K562 (cell line): ENCODE data around the gene HINT3. TPM values are rescaled to one million over a fixed set of nuclear protein-coding genes. Genes with fewer than 3 reads are reported as not detected.

Experiments
- ATAC-seq: fragments of 200-7000 bp; cut with Tn5 transposase; 3 replicates; pipeline ENCODE4 v1.9.1; 2020; ENCODE audit warnings: moderate library complexity
- BruUV-seq: library from RNA; stranded (reverse); fragments of 400-500 nt; replicated peaks from 2 replicates; lab custom pipeline; 2021; lab: Mats Ljungman, UMichigan
- CTCF ChIA-PET: fragments of 300-600 bp; formaldehyde crosslinking; extraction: SDS; loops from one replicate; lab custom pipeline; 2021; ENCODE audit warnings: low intra/inter-chr PET ratio; lab: Yijun Ruan, JAX
- POLR2A ChIA-PET: fragments of 300-600, 350-650 bp; sonication (Branson Sonifier 250); formaldehyde crosslinking; extraction: SDS; loops from one replicate; lab custom pipeline; 2021; ENCODE audit warnings: antibody characterized with exemption, inconsistent platforms; lab: Yijun Ruan, JAX
- DNase-seq, 4 experiments: peaks; one replicate each; pipeline versions ENCODE4 v3.0.0 to v3.0.0-alpha.2; 2011 to 2018; ENCODE audit warnings: low spot score in 3 of 4, mixed read lengths in 3 of 4; ENCODE audit errors: extremely low read depth in 1 of 4
- FAIRE-seq: peaks from 2 replicates; lab custom pipeline; 2011; peaks lifted over from hg19 to GRCh38; lab: Jason Lieb, UNC
- H2AFZ ChIP-seq: 2 replicates; pipeline ENCODE4 v1.6.0; 2011; ENCODE audit warnings: low read depth, low read length, control low read depth, inconsistent platforms
- H3K27ac ChIP-seq: fragments of 200-600 bp; 3 replicates; pipeline ENCODE4 v1.8.0; 2011; ENCODE audit warnings: low read depth, mild to moderate bottlenecking, control low read depth, inconsistent platforms, low read length, moderate library complexity, mixed read lengths; ENCODE audit errors: extremely low read depth
- H3K27me3 ChIP-seq, 2 experiments: fragments of 300-600 bp in 1 of 2; 2 replicates in 1 of 2; 3 replicates in 1 of 2; pipeline versions ENCODE4 v1.6.0 to v1.8.0; 2011; ENCODE audit warnings: inconsistent platforms in 2 of 2, low read length in 2 of 2, mild to moderate bottlenecking in 1 of 2, mixed read lengths in 1 of 2, moderate library complexity in 1 of 2; ENCODE audit not compliant: control insufficient read depth in 2 of 2, insufficient read depth in 2 of 2
- H3K36me3 ChIP-seq: fragments of 300-600 bp; 3 replicates; pipeline ENCODE4 v1.8.0; 2011; ENCODE audit warnings: mild to moderate bottlenecking, low read length, inconsistent platforms; ENCODE audit not compliant: control insufficient read depth, insufficient read depth
- H3K4me1 ChIP-seq, 2 experiments: fragments of 200-600 bp in 1 of 2; replicated peaks in 1 of 2; 2 replicates in 1 of 2; 3 replicates in 1 of 2; pipeline versions ENCODE4 v1.5.1 to v1.8.0; 2011; ENCODE audit warnings: inconsistent platforms in 2 of 2, low read length in 2 of 2, mild to moderate bottlenecking in 1 of 2, mixed read lengths in 1 of 2, moderate library complexity in 1 of 2; ENCODE audit not compliant: control insufficient read depth in 2 of 2, insufficient read depth in 2 of 2
- H3K4me2 ChIP-seq: 2 replicates; pipeline ENCODE4 v1.6.1; 2011; ENCODE audit warnings: low read length, control low read depth, inconsistent platforms, mixed read lengths; ENCODE audit not compliant: insufficient read depth
- H3K4me3 ChIP-seq: fragments of 200-600 bp; sonication (generic), shearing (Covaris generic); 2 replicates; pipeline ENCODE4 v1.5.1; 2016; ENCODE audit warnings: control low read depth, inconsistent platforms
- H3K79me2 ChIP-seq: fragments of 200-600 bp; 3 replicates; pipeline ENCODE4 v1.8.0; 2011; ENCODE audit warnings: low read length, inconsistent platforms; ENCODE audit not compliant: control insufficient read depth, insufficient read depth
- H3K9ac ChIP-seq, 2 experiments: 2 replicates each; pipeline versions ENCODE4 v1.6.0 to v1.6.1; 2011; ENCODE audit warnings: low read depth in 2 of 2, low read length in 2 of 2, control low read depth in 1 of 2, inconsistent platforms in 1 of 2, mild to moderate bottlenecking in 1 of 2, mixed read lengths in 1 of 2; ENCODE audit not compliant: insufficient read depth in 1 of 2
- H3K9me1 ChIP-seq: one replicate; pipeline ENCODE4 v1.6.0; 2011; ENCODE audit warnings: inconsistent platforms, mild to moderate bottlenecking, low read length, moderate library complexity; ENCODE audit not compliant: control insufficient read depth, insufficient read depth
- H3K9me3 ChIP-seq: replicated peaks from 2 replicates; pipeline ENCODE4 v1.5.1; 2011; ENCODE audit warnings: low read depth, low read length, inconsistent platforms; ENCODE audit not compliant: control insufficient read depth, insufficient read depth
- H4K20me1 ChIP-seq: replicated peaks from 2 replicates; pipeline ENCODE4 v1.6.1; 2011; ENCODE audit warnings: low read length, inconsistent platforms, mixed read lengths; ENCODE audit not compliant: control insufficient read depth, insufficient read depth
- ARID2 ChIP-seq: fragments of 450-650 bp; IDR thresholded peaks from 2 replicates; pipeline ENCODE4 v1.6.1; 2017; ENCODE audit warnings: antibody characterized with exemption, mild to moderate bottlenecking
- MECOM ChIP-seq: fragments of 250-450 bp; sonication (Bioruptor Pico); IDR thresholded peaks from 2 replicates; pipeline ENCODE4 v1.8.0; 2022; ENCODE audit warnings: inconsistent platforms
- NR1H2 ChIP-seq: sonication (generic); formaldehyde crosslinking; IDR thresholded peaks from 2 replicates; pipeline ENCODE4 v1.4.0; 2020; ENCODE audit warnings: mild to moderate bottlenecking, missing genetic modification reagents
- NUFIP1 ChIP-seq: fragments of 450-650 bp; IDR thresholded peaks from 2 replicates; pipeline ENCODE4 v1.6.1; 2018; ENCODE audit not compliant: partially characterized antibody
- RBM25 ChIP-seq: fragments of 200-400 bp; formaldehyde crosslinking; IDR thresholded peaks from 2 replicates; pipeline ENCODE4 v1.6.1; 2018; ENCODE audit warnings: low read length, low read depth, moderate library complexity; ENCODE audit not compliant: severe bottlenecking
- SIX5 ChIP-seq, 2 experiments: IDR thresholded peaks; 2 replicates each; pipeline ENCODE4 v1.6.1; 2011; ENCODE audit warnings: low read length in 2 of 2, borderline replicate concordance in 1 of 2, low read depth in 1 of 2, mild to moderate bottlenecking in 1 of 2, moderate library complexity in 1 of 2; ENCODE audit not compliant: insufficient read depth in 1 of 2
- SNAPC5 ChIP-seq: fragments of 250-450 bp; sonication (Bioruptor Pico); IDR thresholded peaks from 2 replicates; pipeline ENCODE4 v1.8.0; 2021; ENCODE audit warnings: moderate library complexity, mild to moderate bottlenecking, inconsistent platforms
- ZNF239 ChIP-seq: fragments of 250-450 bp; sonication (Bioruptor Pico); IDR thresholded peaks from 2 replicates; pipeline ENCODE4 v1.4.0; 2020; ENCODE audit warnings: mild to moderate bottlenecking
- WGBS: fragments of 100-300 bp; shearing (Covaris generic); methylation state at CpG from one replicate; pipeline ENCODE4 v1.1.6; 2016; ENCODE audit warnings: low coverage, mixed read lengths; ENCODE audit not compliant: insufficient coverage; ENCODE audit errors: missing lambda C conversion rate; 5-methylcytosine and 5-hydroxymethylcytosine counted together
- in situ Hi-C: fragments of 300-500 bp; cut with MboI; formaldehyde crosslinking; loops from 4 replicates; pipeline ENCODE4 v1.15.0; 2018; ENCODE audit warnings: inconsistent platforms, mixed read lengths
- intact Hi-C: fragments of 100-400 bp; cut with micrococcal nuclease; formaldehyde crosslinking; loops from 2 replicates; pipeline ENCODE4 v1.14.2; 2022
- polyA plus RNA-seq, 8 experiments: library from polyadenylated mRNA; depleted of rRNA in 4 of 8; stranded (reverse) in 5 of 8; unstranded in 3 of 8; fragments of >200 nt; fragmentation: Nextera tagmentation in 2 of 8; fragmentation: Illumina TruSeq in 1 of 8; extraction: Ambion mirVana in 2 of 8; extraction: Trizol in 1 of 8; gene quantifications; 2 replicates each; pipeline versions ENCODE4 v1.2.1 to v1.2.3, GENCODE V29; 2011 to 2014; ENCODE audit warnings: inconsistent platforms in 1 of 8, missing spikeins in 1 of 8
- total RNA-seq, 7 experiments: library from RNA; depleted of rRNA in 6 of 7; stranded (reverse); fragments of >200 nt in 6 of 7; fragmentation: Illumina TruSeq in 2 of 7; extraction: Trizol in 2 of 7; gene quantifications; 2 replicates each; pipeline versions ENCODE4 v1.2.1 to v1.2.3, GENCODE V29; 2011 to 2021; ENCODE audit warnings: low replicate concordance in 1 of 7
- TF ChIP-seq, protein P1 (sequence below), 2 experiments: fragments of 450-650 bp in 1 of 2; IDR thresholded peaks; 2 replicates each; pipeline ENCODE4 v1.6.1; 2011 to 2017; ENCODE audit warnings: low read depth in 2 of 2, antibody characterized with exemption in 1 of 2, borderline replicate concordance in 1 of 2, low read length in 1 of 2, mild to moderate bottlenecking in 1 of 2, mixed read lengths in 1 of 2; ENCODE audit not compliant: control insufficient read depth in 1 of 2
- TF ChIP-seq, protein P2 (sequence below): fragments of 250-450 bp; sonication (Bioruptor Pico); IDR thresholded peaks from 2 replicates; pipeline ENCODE4 v1.5.0; 2021; ENCODE audit warnings: mild to moderate bottlenecking, borderline replicate concordance

Gene HINT3
- total and polyA plus RNA-seq, 9 of the 15 experiments (the other 6 are each of a cell fraction or from before 2014, with no cell fraction given), result 1.4 to 16.6 (median 10.8) TPM

GRCh38 chr6:125930765-125931418 is 25.7 kb upstream of the HINT3 start:
- H3K36me3 ChIP-seq, result peaks cover 17% of the 10 kb centered on the region
- ATAC-seq (peak; percentile 18; the same call in 1 of the 3 replicates), FAIRE-seq (no peak), DNase-seq (no peak)
- WGBS, result 29% methylated on average over 3 of the region's 3 CpGs
- H3K9me1 ChIP-seq, result no peaks in the 10 kb centered on the region
- BruUV-seq, result no TSS peak
- H4K20me1 ChIP-seq, result no peaks in the 10 kb centered on the region
- intact Hi-C loops (no loop called here), in situ Hi-C loops (no loop called here)
- H3K4me2 ChIP-seq, result no peak overlapping the region
- no peaks in the 10 kb centered on the region; a peak in 1 of 5 replicates for H3K4me1 ChIP-seq
- H3K27ac ChIP-seq, result no peak overlapping the region
- H3K27me3 ChIP-seq, result no peaks in the 10 kb centered on the region
- POLR2A ChIA-PET, result no interaction called here
- H2AFZ ChIP-seq, result no peak overlapping the region
- CTCF ChIA-PET, result no interaction called here
- H3K79me2 ChIP-seq, result no peaks in the 10 kb centered on the region
- no peak overlapping the region for H3K4me3 ChIP-seq
- H3K9me3 ChIP-seq, result no peaks in the 10 kb centered on the region
- no peak overlapping the region for H3K9ac ChIP-seq
- no peak for TF ChIP-seq NUFIP1
- TF ChIP-seq ZNF239 (CRISPR knock-in tag), result no peak
- TF ChIP-seq SNAPC5, result no peak
- TF ChIP-seq, protein P1, sequence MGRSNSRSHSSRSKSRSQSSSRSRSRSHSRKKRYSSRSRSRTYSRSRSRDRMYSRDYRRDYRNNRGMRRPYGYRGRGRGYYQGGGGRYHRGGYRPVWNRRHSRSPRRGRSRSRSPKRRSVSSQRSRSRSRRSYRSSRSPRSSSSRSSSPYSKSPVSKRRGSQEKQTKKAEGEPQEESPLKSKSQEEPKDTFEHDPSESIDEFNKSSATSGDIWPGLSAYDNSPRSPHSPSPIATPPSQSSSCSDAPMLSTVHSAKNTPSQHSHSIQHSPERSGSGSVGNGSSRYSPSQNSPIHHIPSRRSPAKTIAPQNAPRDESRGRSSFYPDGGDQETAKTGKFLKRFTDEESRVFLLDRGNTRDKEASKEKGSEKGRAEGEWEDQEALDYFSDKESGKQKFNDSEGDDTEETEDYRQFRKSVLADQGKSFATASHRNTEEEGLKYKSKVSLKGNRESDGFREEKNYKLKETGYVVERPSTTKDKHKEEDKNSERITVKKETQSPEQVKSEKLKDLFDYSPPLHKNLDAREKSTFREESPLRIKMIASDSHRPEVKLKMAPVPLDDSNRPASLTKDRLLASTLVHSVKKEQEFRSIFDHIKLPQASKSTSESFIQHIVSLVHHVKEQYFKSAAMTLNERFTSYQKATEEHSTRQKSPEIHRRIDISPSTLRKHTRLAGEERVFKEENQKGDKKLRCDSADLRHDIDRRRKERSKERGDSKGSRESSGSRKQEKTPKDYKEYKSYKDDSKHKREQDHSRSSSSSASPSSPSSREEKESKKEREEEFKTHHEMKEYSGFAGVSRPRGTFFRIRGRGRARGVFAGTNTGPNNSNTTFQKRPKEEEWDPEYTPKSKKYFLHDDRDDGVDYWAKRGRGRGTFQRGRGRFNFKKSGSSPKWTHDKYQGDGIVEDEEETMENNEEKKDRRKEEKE (IDR thresholded peaks at IDR 0.05; ENCODE audit: borderline replicate concordance in 1 of 2, control insufficient read depth in 1 of 2, low read depth in 2 of 2, low read length in 1 of 2), result no peak
- TF ChIP-seq NR1H2 (CRISPR knock-in tag), result no peak
- TF ChIP-seq ARID2, result no peak
- TF ChIP-seq, protein P2, sequence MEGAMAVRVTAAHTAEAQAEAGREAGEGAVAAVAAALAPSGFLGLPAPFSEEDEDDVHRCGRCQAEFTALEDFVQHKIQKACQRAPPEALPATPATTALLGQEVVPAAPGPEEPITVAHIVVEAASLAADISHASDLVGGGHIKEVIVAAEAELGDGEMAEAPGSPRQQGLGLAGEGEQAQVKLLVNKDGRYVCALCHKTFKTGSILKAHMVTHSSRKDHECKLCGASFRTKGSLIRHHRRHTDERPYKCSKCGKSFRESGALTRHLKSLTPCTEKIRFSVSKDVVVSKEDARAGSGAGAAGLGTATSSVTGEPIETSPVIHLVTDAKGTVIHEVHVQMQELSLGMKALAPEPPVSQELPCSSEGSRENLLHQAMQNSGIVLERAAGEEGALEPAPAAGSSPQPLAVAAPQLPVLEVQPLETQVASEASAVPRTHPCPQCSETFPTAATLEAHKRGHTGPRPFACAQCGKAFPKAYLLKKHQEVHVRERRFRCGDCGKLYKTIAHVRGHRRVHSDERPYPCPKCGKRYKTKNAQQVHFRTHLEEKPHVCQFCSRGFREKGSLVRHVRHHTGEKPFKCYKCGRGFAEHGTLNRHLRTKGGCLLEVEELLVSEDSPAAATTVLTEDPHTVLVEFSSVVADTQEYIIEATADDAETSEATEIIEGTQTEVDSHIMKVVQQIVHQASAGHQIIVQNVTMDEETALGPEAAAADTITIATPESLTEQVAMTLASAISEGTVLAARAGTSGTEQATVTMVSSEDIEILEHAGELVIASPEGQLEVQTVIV (CRISPR knock-in tag), result no peak
- no peak for TF ChIP-seq RBM25
- TF ChIP-seq MECOM (CRISPR knock-in tag), result no peak
- no peak for TF ChIP-seq SIX5 (IDR thresholded peaks at IDR 0.05; ENCODE audit: borderline replicate concordance in 1 of 2, insufficient read depth in 1 of 2, low read depth in 1 of 2, low read length in 2 of 2)
